Measurements from ENCODE around the gene NUP210.

Gene NUP210

DNA sequence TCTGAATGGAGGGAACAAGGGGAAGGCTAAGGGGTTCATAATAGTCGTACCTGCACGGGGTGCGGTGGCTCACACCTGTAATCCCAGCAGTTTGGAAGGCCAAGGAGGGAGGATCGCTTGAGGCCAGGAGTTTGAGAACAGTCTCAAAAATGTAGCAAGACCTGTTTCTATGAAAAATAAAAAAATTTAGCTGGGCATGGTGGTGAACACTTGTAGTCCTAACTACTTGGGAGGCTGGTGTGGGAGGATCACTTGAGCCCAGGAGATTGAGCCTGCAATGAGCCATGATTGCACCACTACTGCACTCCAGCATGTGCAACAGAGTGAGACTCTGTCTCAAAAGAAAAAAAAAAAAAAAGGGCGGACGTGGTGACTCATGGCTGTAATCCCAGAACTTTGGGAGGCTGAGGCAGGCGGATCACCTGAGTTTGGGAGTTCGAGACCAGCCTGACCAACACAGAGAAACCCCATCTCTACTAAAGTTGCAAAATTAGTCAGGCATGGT, 42.1 kb upstream of the NUP210 start:
- no peaks in the 10 kb centered on the region for H3K9me3 Mint-ChIP-seq
- H3K27me3 Mint-ChIP-seq (ENCODE audit: low read depth): peaks cover 10% of the 10 kb centered on the region
- peak overlapping the region in 1 of 3 experiments; percentile 42 for H3K4me3 Mint-ChIP-seq
- no peaks in the 10 kb centered on the region for H3K36me3 Mint-ChIP-seq (ENCODE audit: low read depth)
- TF ChIP-seq, protein P1, sequence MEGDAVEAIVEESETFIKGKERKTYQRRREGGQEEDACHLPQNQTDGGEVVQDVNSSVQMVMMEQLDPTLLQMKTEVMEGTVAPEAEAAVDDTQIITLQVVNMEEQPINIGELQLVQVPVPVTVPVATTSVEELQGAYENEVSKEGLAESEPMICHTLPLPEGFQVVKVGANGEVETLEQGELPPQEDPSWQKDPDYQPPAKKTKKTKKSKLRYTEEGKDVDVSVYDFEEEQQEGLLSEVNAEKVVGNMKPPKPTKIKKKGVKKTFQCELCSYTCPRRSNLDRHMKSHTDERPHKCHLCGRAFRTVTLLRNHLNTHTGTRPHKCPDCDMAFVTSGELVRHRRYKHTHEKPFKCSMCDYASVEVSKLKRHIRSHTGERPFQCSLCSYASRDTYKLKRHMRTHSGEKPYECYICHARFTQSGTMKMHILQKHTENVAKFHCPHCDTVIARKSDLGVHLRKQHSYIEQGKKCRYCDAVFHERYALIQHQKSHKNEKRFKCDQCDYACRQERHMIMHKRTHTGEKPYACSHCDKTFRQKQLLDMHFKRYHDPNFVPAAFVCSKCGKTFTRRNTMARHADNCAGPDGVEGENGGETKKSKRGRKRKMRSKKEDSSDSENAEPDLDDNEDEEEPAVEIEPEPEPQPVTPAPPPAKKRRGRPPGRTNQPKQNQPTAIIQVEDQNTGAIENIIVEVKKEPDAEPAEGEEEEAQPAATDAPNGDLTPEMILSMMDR (IDR thresholded peaks at IDR 0.05; ENCODE audit: unreplicated experiment in 3 of 3): no peak
- H3K4me1 Mint-ChIP-seq: peaks cover 38% of the 10 kb centered on the region
- no peak overlapping the region for H3K27ac Mint-ChIP-seq

DNA sequence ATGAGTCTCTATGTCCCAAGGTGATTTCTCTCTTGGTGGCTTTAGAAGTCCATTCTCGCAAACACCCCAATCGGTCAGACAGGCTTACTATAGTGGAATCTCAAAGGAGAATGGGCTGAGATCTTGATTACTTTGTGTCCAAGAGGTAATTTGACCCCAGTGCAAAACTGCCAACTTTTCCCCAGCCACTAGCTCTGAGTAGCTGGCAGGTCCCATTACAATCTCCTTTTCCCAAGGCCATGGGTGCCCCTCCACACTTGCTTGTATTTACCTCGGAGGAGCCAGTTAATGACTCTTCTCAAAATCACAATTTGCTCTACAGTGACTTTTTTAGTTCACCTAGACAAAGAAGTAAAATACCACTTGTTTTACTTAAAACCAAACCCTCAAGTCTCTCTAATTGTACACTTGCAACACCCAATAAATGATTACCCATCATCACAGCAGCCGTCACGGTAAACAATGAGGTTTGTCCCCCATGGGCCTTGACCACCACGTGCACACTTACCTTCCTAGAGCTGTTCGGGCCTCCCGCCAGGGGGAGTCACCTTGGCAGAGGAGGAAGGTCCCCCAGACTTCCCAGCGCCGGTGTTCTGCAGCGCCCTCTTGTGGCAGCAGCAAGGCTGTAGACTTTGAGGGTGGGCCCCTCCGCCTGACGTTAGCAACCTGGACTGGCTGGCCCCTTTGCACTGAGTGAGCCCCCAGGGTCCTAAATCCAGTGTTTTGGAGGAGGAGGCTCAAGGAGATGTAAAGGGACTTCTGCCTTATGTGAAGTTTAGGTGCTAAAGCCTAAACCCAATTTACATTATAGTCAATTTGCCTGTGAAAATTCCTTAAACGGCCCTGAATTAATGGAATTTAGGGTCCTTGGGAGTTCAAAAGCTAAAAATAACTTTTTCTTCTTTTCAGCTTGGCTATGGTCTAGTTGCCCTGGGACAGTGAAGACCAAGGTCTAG, 41.3 kb upstream of the NUP210 start:
- no peak overlapping the region for H3K27ac Mint-ChIP-seq
- peak overlapping the region in 1 of 3 experiments; percentile 42 for H3K4me3 Mint-ChIP-seq
- H3K27me3 Mint-ChIP-seq (ENCODE audit: low read depth): peaks cover 10% of the 10 kb centered on the region
- TF ChIP-seq, protein P1 (IDR thresholded peaks at IDR 0.05; ENCODE audit: unreplicated experiment in 3 of 3): peak; percentile 49 to 60 (median 54)
- H3K9me3 Mint-ChIP-seq: no peaks in the 10 kb centered on the region
- peaks cover 38% of the 10 kb centered on the region for H3K4me1 Mint-ChIP-seq
- H3K36me3 Mint-ChIP-seq (ENCODE audit: low read depth): no peaks in the 10 kb centered on the region

DNA sequence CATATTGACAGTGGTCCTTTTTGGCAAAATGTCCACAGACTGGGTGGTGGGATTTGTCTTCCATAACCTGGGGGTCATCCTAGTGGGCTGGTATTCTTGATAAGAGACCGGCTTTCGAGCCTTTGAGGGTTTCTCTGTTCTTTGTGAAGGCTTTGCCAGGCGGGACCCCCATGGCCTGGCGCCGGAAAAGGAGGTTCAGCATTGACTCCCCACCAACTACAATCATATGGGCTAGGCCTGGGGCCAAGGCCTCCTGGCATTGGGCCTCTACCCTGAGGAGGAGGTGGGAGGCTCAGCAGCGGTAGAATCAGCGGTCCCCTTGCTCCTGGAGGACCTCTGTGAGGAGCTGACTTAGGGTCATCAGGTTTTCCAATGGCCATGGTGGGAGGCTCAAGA, 40.2 kb upstream of the NUP210 start:
- Mint-ChIP-seq H3K4me1 (peaks cover 36% of the 10 kb centered on the region), H3K36me3 (ENCODE audit: low read depth) (no peaks in the 10 kb centered on the region), H3K9me3 (no peaks in the 10 kb centered on the region), H3K27me3 (ENCODE audit: low read depth) (peaks cover 10% of the 10 kb centered on the region), H3K27ac (no peak overlapping the region), H3K4me3 (no peak overlapping the region)
- TF ChIP-seq, protein P1 (IDR thresholded peaks at IDR 0.05; ENCODE audit: unreplicated experiment in 3 of 3): no peak

DNA sequence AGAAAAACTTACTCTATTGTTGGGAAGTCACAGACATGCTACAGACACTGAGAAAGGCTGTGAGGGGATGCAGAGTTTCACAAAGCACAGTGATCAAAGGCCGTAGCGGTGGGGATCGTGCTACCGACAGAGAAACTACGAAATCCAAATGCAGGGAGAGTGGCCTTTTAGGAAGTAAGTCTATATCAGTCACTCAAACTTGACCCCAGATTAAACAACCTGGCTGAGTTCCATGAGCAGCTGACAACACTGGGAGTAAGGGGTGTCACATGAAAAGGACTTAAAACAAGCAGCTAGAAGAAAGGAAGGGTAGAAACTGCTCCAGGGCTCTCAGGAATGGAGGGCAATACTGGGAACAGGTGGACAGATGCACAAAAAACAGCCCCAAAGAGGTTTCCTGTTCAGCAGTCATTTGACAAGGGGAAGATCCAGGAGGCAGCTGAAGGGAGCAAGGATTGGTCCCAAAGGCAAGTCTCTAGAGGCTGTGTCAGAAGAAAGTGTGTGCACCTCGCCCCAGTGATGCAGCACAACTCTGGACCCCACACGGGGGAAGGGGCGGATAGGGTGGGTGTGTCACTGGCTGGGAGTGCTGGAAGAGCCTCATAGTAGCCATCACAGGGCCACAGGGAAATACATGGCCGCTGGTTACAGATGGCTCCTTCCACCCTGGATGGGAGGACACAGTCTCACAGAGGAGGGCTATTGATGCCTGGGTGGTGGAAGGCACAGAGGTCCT, 39.7 kb upstream of the NUP210 start:
- TF ChIP-seq, protein P1 (IDR thresholded peaks at IDR 0.05; ENCODE audit: unreplicated experiment in 3 of 3): no peak
- no peak overlapping the region for H3K4me3 Mint-ChIP-seq
- peaks cover 10% of the 10 kb centered on the region for H3K27me3 Mint-ChIP-seq (ENCODE audit: low read depth)
- peaks cover 32% of the 10 kb centered on the region for H3K4me1 Mint-ChIP-seq
- no peaks in the 10 kb centered on the region for H3K36me3 Mint-ChIP-seq (ENCODE audit: low read depth)
- H3K9me3 Mint-ChIP-seq: no peaks in the 10 kb centered on the region
- H3K27ac Mint-ChIP-seq: no peak overlapping the region

DNA sequence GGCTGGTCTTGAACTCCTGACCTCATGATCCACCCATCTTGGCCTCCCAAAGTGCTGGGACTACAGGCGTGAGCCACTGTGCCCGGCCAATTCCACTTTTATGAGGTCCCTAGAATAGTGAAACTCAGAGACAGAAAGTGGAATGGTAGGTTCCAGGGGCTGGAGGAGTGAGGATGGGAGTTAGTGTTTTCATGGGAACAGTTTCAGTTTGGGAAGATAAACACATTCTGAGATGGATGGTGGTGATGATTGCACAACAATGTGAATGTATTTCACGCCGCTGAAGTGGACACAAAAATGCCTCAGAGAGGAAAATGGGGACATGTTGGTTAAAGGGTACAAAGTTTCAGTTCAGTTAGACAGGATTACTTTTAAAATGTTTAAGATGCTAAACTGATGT, 37.5 kb upstream of the NUP210 start:
- Mint-ChIP-seq H3K27ac (no peak overlapping the region), H3K27me3 (ENCODE audit: low read depth) (peaks cover 9% of the 10 kb centered on the region), H3K9me3 (no peaks in the 10 kb centered on the region), H3K36me3 (ENCODE audit: low read depth) (no peaks in the 10 kb centered on the region), H3K4me3 (no peak overlapping the region), H3K4me1 (peaks cover 27% of the 10 kb centered on the region)
- TF ChIP-seq, protein P1 (IDR thresholded peaks at IDR 0.05; ENCODE audit: unreplicated experiment in 3 of 3): no peak
